Kidney (tissue), 14 donors: ENCODE data around the gene ACOT8. TPM values are rescaled to one million over a fixed set of nuclear protein-coding genes. Genes with fewer than 3 reads are reported as not detected.
A peak's percentile ranks its signal among the peaks of the same experiment; 100 is the strongest.

Experiments
- DNase-seq, 5 donors: peaks; one replicate each; pipeline ENCODE4 v3.0.0-alpha.2; 2013 to 2020
- FAIRE-seq: peaks from 2 replicates; lab custom pipeline; 2012; peaks lifted over from hg19 to GRCh38; lab: Jason Lieb, UNC
- H3K27ac ChIP-seq, 2 donors: one replicate each; pipeline ENCODE4 v1.7.0; 2013; ENCODE audit warnings: low read depth in 2 of 2, low read length in 2 of 2, inconsistent platforms in 1 of 2
- H3K27me3 ChIP-seq: one replicate; pipeline ENCODE4 v1.7.1; 2013; ENCODE audit warnings: low read length, inconsistent platforms; ENCODE audit not compliant: control insufficient read depth, insufficient read depth
- H3K36me3 ChIP-seq, 3 donors: one replicate each; pipeline versions ENCODE4 v1.7.0 to v1.7.1; 2013; ENCODE audit warnings: low read length in 3 of 3, control low read depth in 1 of 3, inconsistent platforms in 1 of 3; ENCODE audit not compliant: insufficient read depth in 3 of 3, control insufficient read depth in 2 of 3
- H3K4me1 ChIP-seq, 3 donors: one replicate each; pipeline versions ENCODE4 v1.7.0 to v1.7.1; 2013; ENCODE audit warnings: low read length in 3 of 3, inconsistent platforms in 1 of 3, low read depth in 1 of 3; ENCODE audit not compliant: control insufficient read depth in 2 of 3, insufficient read depth in 2 of 3
- H3K4me3 ChIP-seq, 3 donors: one replicate each; pipeline versions ENCODE4 v1.7.0 to v1.8.1; 2013; ENCODE audit warnings: low read length in 3 of 3, control low read depth in 1 of 3, inconsistent platforms in 1 of 3
- H3K9ac ChIP-seq, 3 donors: one replicate each; pipeline versions ENCODE4 v1.7.0 to v1.7.1; 2013; ENCODE audit warnings: low read length in 3 of 3, control low read depth in 1 of 3, inconsistent platforms in 1 of 3
- H3K9me3 ChIP-seq, 3 donors: one replicate each; pipeline versions ENCODE4 v1.7.0 to v1.7.1; 2013; ENCODE audit warnings: low read length in 3 of 3, control low read depth in 1 of 3, inconsistent platforms in 1 of 3; ENCODE audit not compliant: control insufficient read depth in 2 of 3, insufficient read depth in 1 of 3
- CTCF ChIP-seq: IDR thresholded peaks from 3 replicates; pipeline ENCODE4 v1.5.1; 2012; ENCODE audit warnings: mild to moderate bottlenecking, moderate library complexity, borderline replicate concordance; ENCODE audit not compliant: insufficient read depth; ENCODE audit errors: extremely low read depth
- intact Hi-C: fragments of 100-400 bp; cut with DNase I; formaldehyde crosslinking; loops from one replicate; pipeline ENCODE4 v1.11.1; 2022
- polyA plus RNA-seq: library from polyadenylated mRNA; stranded (reverse); fragments of 350-450 nt; fragmentation: Illumina TruSeq; extraction: RNeasy Lipid Tissue Mini Kit (QIAGEN cat#74804); gene quantifications from one replicate; pipeline ENCODE4 v1.2.3, GENCODE V29; 2014; ENCODE audit warnings: low read depth, low replicate concordance; ENCODE audit not compliant: insufficient read depth
- total RNA-seq: library from RNA; stranded (reverse); fragmentation: NEBNext Ultra II Directional; extraction: Animal tissue kit (Norgen Biotek cat#: 25700); gene quantifications from one replicate; pipeline ENCODE4 v1.2.1, GENCODE V29; 2021
- donor health status: control.
- donor health status: control.
- donor health status: control.
- donor health status: control.
- donor health status: control.
- donor health status: DM: yes; HTN: yes; CAD: no.
- donor health status: Normal renal cell carcinoma (clear cell type).

The ACOT8 gene
- total and polyA plus RNA-seq, 2 donors from 2014 or later: 22.1 to 71.0 TPM

- H3K27me3 ChIP-seq: no peaks in the 10 kb centered on the region
- peak within 1 kb of the TSS; percentile 61 to 72 (median 72) for H3K4me3 ChIP-seq
- peak within 1 kb of the TSS; percentile 39 to 78 (median 61) for H3K9ac ChIP-seq
- peaks cover 0 to 23% (median 14%) of the 10 kb centered on the region in 3 donors for H3K36me3 ChIP-seq
- peak; percentile 93 to 98 (median 95) for DNase-seq
- intact Hi-C loops: no loop called here
- FAIRE-seq: no peak
- peak within 1 kb of the TSS; percentile 82 to 89 for H3K27ac ChIP-seq
- TF ChIP-seq CTCF: no peak
- H3K9me3 ChIP-seq: no peaks in the 10 kb centered on the region
- peaks cover 0 to 30% (median 0%) of the 10 kb centered on the region in 3 donors for H3K4me1 ChIP-seq
Measured at GRCh38 chr20:45890985-45891983, 34.1 kb upstream of the ACOT8 start, which contains the start of the genes CTSA and NEURL2. Gene CTSA, plus strand, starts transcription at chr20:45891335. Its CDS starts 234 bp downstream, at chr20:45891569. Gene NEURL2, minus strand, starts transcription at chr20:45891208. Its CDS starts 217 bp downstream, at chr20:45890991.

- FAIRE-seq (no peak), DNase-seq (peak; percentile 90 to 95 (median 92))
- intact Hi-C loops: no loop called here
- Histone ChIP-seq H3K4me1 (peaks cover 0 to 30% (median 0%) of the 10 kb centered on the region in 3 donors), H3K4me3 (peak overlapping the region; percentile 59 to 72 (median 61)), H3K27me3 (no peaks in the 10 kb centered on the region), H3K27ac (peak overlapping the region; percentile 82 to 89), H3K9ac (peak overlapping the region; percentile 39 to 78 (median 61)), H3K36me3 (peaks cover 0 to 16% (median 14%) of the 10 kb centered on the region in 3 donors), H3K9me3 (no peaks in the 10 kb centered on the region)
- TF ChIP-seq CTCF: peak; percentile 42
Measured at GRCh38 chr20:45890077-45890984, 33.1 kb upstream of the ACOT8 start.

- Histone ChIP-seq H3K9ac (no peak overlapping the region), H3K36me3 (peaks cover 2 to 12% (median 8%) of the 10 kb centered on the region in 3 donors), H3K27me3 (no peaks in the 10 kb centered on the region), H3K4me3 (peak overlapping the region in 2 of 3 donors; percentile 29 to 33), H3K27ac (no peak overlapping the region), H3K4me1 (peaks cover 0 to 34% (median 0%) of the 10 kb centered on the region in 3 donors), H3K9me3 (no peaks in the 10 kb centered on the region)
- no peak for FAIRE-seq
- intact Hi-C loops: no loop called here
- DNase-seq: peak in 1 of 5 donors; percentile 34
- no peak for TF ChIP-seq CTCF
Measured at GRCh38 chr20:45888681-45889080, 31.5 kb upstream of the ACOT8 start.
